HepG2 (cell line): ENCODE results near the gene ZNF506. TPM values are rescaled to one million over a fixed set of nuclear protein-coding genes. Genes with fewer than 3 reads are reported as not detected.

Experiments
- DPF2 ChIP-seq: sonication (generic); formaldehyde crosslinking; IDR thresholded peaks from 2 replicates; pipeline ENCODE4 v1.4.0; 2020; ENCODE audit warnings: mild to moderate bottlenecking, low read depth, missing genetic modification reagents, borderline replicate concordance
- ELF1 ChIP-seq: sonication (generic); formaldehyde crosslinking; IDR thresholded peaks from 2 replicates; pipeline ENCODE4 v1.4.0; 2020; ENCODE audit warnings: missing genetic modification reagents
- FOXK2 ChIP-seq: fragments of 450-650 bp; IDR thresholded peaks from 2 replicates; pipeline ENCODE4 v1.6.1; 2016
- GABPA ChIP-seq, 2 experiments: IDR thresholded peaks; 2 replicates each; pipeline ENCODE4 v1.6.1; 2011 to 2016; ENCODE audit warnings: low read depth in 2 of 2, low read length in 1 of 2, missing biosample characterization in 1 of 2, missing genetic modification characterization in 1 of 2
- GLI4 ChIP-seq: sonication (generic); formaldehyde crosslinking; IDR thresholded peaks from 2 replicates; pipeline ENCODE4 v1.5.1; 2020; ENCODE audit warnings: missing genetic modification reagents, mild to moderate bottlenecking, moderate library complexity, borderline replicate concordance
- HDAC1 ChIP-seq: sonication (generic); formaldehyde crosslinking; IDR thresholded peaks from 2 replicates; pipeline ENCODE4 v1.5.1; 2020; ENCODE audit warnings: mild to moderate bottlenecking, missing genetic modification reagents
- HHEX ChIP-seq: IDR thresholded peaks from 2 replicates; pipeline ENCODE4 v1.6.1; 2016; ENCODE audit warnings: control low read depth
- KMT2B ChIP-seq: IDR thresholded peaks from 2 replicates; pipeline ENCODE4 v1.6.1; 2016; ENCODE audit warnings: missing genetic modification reagents, missing compliant biosample characterization
- MTA1 ChIP-seq: sonication (generic); formaldehyde crosslinking; IDR thresholded peaks from 2 replicates; pipeline ENCODE4 v1.4.0; 2020; ENCODE audit warnings: missing genetic modification reagents, mild to moderate bottlenecking, borderline replicate concordance
- NCOA5 ChIP-seq: sonication (generic); formaldehyde crosslinking; IDR thresholded peaks from 2 replicates; pipeline ENCODE4 v1.4.0; 2020; ENCODE audit warnings: missing genetic modification reagents
- POLR2G ChIP-seq: fragments of 200-400 bp; formaldehyde crosslinking; IDR thresholded peaks from 2 replicates; pipeline ENCODE4 v1.6.1; 2018; ENCODE audit warnings: mild to moderate bottlenecking, low read depth, low read length, moderate library complexity
- RFX3 ChIP-seq: IDR thresholded peaks from 2 replicates; pipeline ENCODE4 v1.6.1; 2016; ENCODE audit warnings: missing biosample characterization, missing genetic modification reagents
- SAFB2 ChIP-seq: sonication (generic); formaldehyde crosslinking; IDR thresholded peaks from 2 replicates; pipeline ENCODE4 v1.5.1; 2020; ENCODE audit warnings: missing genetic modification reagents, low read depth, mild to moderate bottlenecking, borderline replicate concordance
- TBP ChIP-seq: sonication (generic); formaldehyde crosslinking; IDR thresholded peaks from 2 replicates; pipeline ENCODE4 v1.5.0; 2020; ENCODE audit warnings: missing genetic modification reagents
- TMF1 ChIP-seq: sonication (generic); formaldehyde crosslinking; IDR thresholded peaks from 2 replicates; pipeline ENCODE4 v1.8.1; 2022; ENCODE audit warnings: low read depth, missing genetic modification reagents
- TP53 ChIP-seq: sonication (generic); formaldehyde crosslinking; conservative IDR thresholded peaks from 2 replicates; pipeline ENCODE4 v1.4.0; 2020; ENCODE audit warnings: missing genetic modification reagents
- ZNF180 ChIP-seq: sonication (generic); formaldehyde crosslinking; IDR thresholded peaks from 2 replicates; pipeline ENCODE4 v1.4.0; 2020; ENCODE audit warnings: low read depth, missing genetic modification reagents, borderline replicate concordance
- ZNF230 ChIP-seq: sonication (generic); formaldehyde crosslinking; IDR thresholded peaks from 2 replicates; pipeline ENCODE4 v1.4.0; 2020; ENCODE audit warnings: mild to moderate bottlenecking, missing genetic modification reagents
- ZNF256 ChIP-seq: sonication (generic); formaldehyde crosslinking; conservative IDR thresholded peaks from 2 replicates; pipeline ENCODE4 v1.4.0; 2020; ENCODE audit warnings: missing genetic modification reagents
- ZNF333 ChIP-seq: sonication (generic); formaldehyde crosslinking; IDR thresholded peaks from 2 replicates; pipeline ENCODE4 v1.4.0; 2020; ENCODE audit warnings: mild to moderate bottlenecking, missing genetic modification reagents, borderline replicate concordance
- ZNF619 ChIP-seq: sonication (generic); formaldehyde crosslinking; IDR thresholded peaks from 2 replicates; pipeline ENCODE4 v1.4.0; 2020; ENCODE audit warnings: mild to moderate bottlenecking, missing genetic modification reagents
- ZNF761 ChIP-seq: sonication (generic); formaldehyde crosslinking; conservative IDR thresholded peaks from 2 replicates; pipeline ENCODE4 v1.4.0; 2020; ENCODE audit warnings: mild to moderate bottlenecking, missing genetic modification reagents
- ZNF792 ChIP-seq: IDR thresholded peaks from 2 replicates; pipeline ENCODE4 v1.6.1; 2016
- ZNF879 ChIP-seq: sonication (generic); formaldehyde crosslinking; IDR thresholded peaks from 2 replicates; pipeline ENCODE4 v1.8.1; 2023; ENCODE audit warnings: missing genetic modification reagents
- ZSCAN20 ChIP-seq: sonication (generic); formaldehyde crosslinking; IDR thresholded peaks from 2 replicates; pipeline ENCODE4 v1.4.0; 2020; ENCODE audit warnings: missing genetic modification reagents, mild to moderate bottlenecking, borderline replicate concordance
- ZZZ3 ChIP-seq: sonication (generic); formaldehyde crosslinking; IDR thresholded peaks from 2 replicates; pipeline ENCODE4 v1.4.0; 2020; ENCODE audit warnings: missing genetic modification reagents, mild to moderate bottlenecking, borderline replicate concordance
- polyA plus RNA-seq, 8 experiments: library from polyadenylated mRNA; depleted of rRNA in 3 of 8; stranded (reverse) in 7 of 8; unstranded in 1 of 8; fragments of >200 nt; fragmentation: Illumina TruSeq in 4 of 8; extraction: Trizol in 4 of 8; gene quantifications; 2 replicates each; pipeline versions ENCODE4 v1.2.1 to v1.2.3, GENCODE V29; 2011 to 2016; ENCODE audit warnings: low read depth in 4 of 8, missing spikeins in 1 of 8, mixed read lengths in 1 of 8; ENCODE audit not compliant: insufficient read depth in 1 of 8
- total RNA-seq, 5 experiments: library from RNA; depleted of rRNA; stranded (reverse); fragments of >200 nt; fragmentation: Illumina TruSeq; extraction: Trizol; gene quantifications; 2 replicates each; pipeline ENCODE4 v1.2.3, GENCODE V29; 2016; ENCODE audit warnings: low read depth in 1 of 5
- TF ChIP-seq, protein P1 (sequence below): IDR thresholded peaks from 2 replicates; pipeline ENCODE4 v1.6.1; 2016; ENCODE audit warnings: missing genetic modification reagents, missing compliant biosample characterization
- TF ChIP-seq, protein P2 (sequence below): sonication (generic); formaldehyde crosslinking; IDR thresholded peaks from 2 replicates; pipeline ENCODE4 v1.5.0; 2020; ENCODE audit warnings: missing genetic modification reagents, mild to moderate bottlenecking, borderline replicate concordance

Gene ZNF506
- total and polyA plus RNA-seq, 2 of the 13 experiments (the other 11 are each of a cell fraction or from before 2014, with no cell fraction given) = not detected

DNA sequence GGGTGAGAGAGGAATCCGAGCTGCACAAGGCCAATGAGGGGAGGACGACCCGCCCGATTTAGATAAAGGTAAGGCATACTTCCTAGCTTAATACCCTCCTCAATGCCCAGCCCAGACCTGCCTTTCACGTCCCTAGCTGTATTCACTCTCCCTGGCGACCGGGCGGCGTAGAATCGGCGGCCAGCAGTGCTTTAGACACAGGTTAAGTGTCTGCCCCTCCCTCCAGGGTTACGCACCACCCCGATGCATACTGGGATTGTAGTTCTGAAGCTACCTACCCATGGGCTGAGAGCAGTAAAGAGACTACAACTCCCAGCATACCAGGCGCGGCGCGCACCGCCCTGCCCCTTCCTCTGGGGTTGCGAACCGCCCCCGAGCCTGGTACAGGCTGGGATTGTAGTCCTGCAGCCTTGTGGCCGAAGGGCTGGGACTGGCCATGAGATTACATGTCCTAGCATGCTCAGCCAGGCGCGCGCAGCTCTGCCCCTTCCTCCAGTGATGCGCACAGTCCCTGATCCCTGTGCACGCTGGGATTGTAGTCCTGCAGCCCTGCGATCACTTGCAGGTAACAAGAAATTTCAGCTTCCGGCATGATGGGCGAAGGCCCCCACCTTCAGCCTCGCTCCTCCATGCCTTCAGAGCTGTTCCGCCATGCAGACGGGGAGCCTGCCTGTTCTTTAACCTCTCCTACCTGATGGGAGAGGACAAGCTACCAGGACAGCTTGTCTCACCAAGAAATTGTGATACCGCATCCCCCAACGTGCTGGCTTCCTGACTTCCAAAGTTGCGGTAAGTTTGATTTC lies 45.1 kb downstream of the ZNF506 start (continued):
- TF ChIP-seq, protein P1, sequence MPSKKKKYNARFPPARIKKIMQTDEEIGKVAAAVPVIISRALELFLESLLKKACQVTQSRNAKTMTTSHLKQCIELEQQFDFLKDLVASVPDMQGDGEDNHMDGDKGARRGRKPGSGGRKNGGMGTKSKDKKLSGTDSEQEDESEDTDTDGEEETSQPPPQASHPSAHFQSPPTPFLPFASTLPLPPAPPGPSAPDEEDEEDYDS (CRISPR knock-in tag) = peak; percentile 89
- TF ChIP-seq ZZZ3 (CRISPR knock-in tag) = no peak; the same call in 1 of the 2 replicates
- no peak for TF ChIP-seq ZNF180 (CRISPR knock-in tag)
- no peak for TF ChIP-seq RFX3
- TF ChIP-seq ZNF761 (CRISPR knock-in tag) = 0 out of 2 replicates have a peak, but pooled peaks have one; percentile 83
- no peak for TF ChIP-seq NCOA5
- TF ChIP-seq ZNF230 = peak; percentile 82; the same call in 1 of the 2 replicates
- TF ChIP-seq POLR2G = peak; percentile 63
- TF ChIP-seq DPF2 (CRISPR knock-in tag) = no peak
- TF ChIP-seq HHEX (CRISPR knock-in tag) = no peak
- TF ChIP-seq TBP (CRISPR knock-in tag) = peak; percentile 89; the same call in 1 of the 2 replicates
- TF ChIP-seq ZNF792 = no peak; the same call in 1 of the 2 replicates
- no peak for TF ChIP-seq FOXK2
- TF ChIP-seq HDAC1 (CRISPR knock-in tag) = peak; percentile 86
- peak; percentile 87 for TF ChIP-seq ELF1 (CRISPR knock-in tag)
- peak; percentile 80 for TF ChIP-seq GABPA (IDR thresholded peaks at IDR 0.05; ENCODE audit: low read depth, low read length)
- peak; percentile 95 for TF ChIP-seq GABPA (CRISPR knock-in tag; IDR thresholded peaks at IDR 0.05; ENCODE audit: low read depth)
- TF ChIP-seq ZNF879 (CRISPR knock-in tag) = no peak
- TF ChIP-seq SAFB2 (CRISPR knock-in tag) = no peak
- TF ChIP-seq ZSCAN20 (CRISPR knock-in tag) = no peak
- TF ChIP-seq TMF1 = no peak
- TF ChIP-seq, protein P2, sequence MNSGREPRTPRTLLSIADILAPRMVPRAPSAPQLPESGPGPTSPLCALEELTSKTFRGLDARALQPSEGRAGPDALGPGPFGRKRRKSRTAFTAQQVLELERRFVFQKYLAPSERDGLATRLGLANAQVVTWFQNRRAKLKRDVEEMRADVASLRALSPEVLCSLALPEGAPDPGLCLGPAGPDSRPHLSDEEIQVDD = no peak
- peak; percentile 98 for TF ChIP-seq TP53 (CRISPR knock-in tag)
- no peak for TF ChIP-seq GLI4 (CRISPR knock-in tag)
- TF ChIP-seq ZNF619 (CRISPR knock-in tag) = peak; percentile 85; the same call in 1 of the 2 replicates
- peak; percentile 83 for TF ChIP-seq KMT2B (CRISPR knock-in tag)
- TF ChIP-seq ZNF256 (CRISPR knock-in tag) = no peak
- peak; percentile 66; the same call in 1 of the 2 replicates for TF ChIP-seq MTA1 (CRISPR knock-in tag)
- TF ChIP-seq ZNF333 (CRISPR knock-in tag) = peak; percentile 85; the same call in 1 of the 2 replicates
